GM20000 (cell line): ENCODE measurements around the gene DAGLB.

ENCODE experiments used
- DNase-seq: peaks from one replicate; pipeline ENCODE4 v3.0.0; 2012; ENCODE audit warnings: low spot score
- TF ChIP-seq, protein P1 (sequence below): IDR thresholded peaks from 2 replicates; pipeline ENCODE4 v1.5.1; 2012; ENCODE audit warnings: mild to moderate bottlenecking, control low read depth; ENCODE audit errors: extremely low read depth, missing control alignments

DAGLB gene

GRCh38 chr7:6413637-6414036 lies 34.1 kb downstream of the DAGLB start:
- no peak for DNase-seq
- TF ChIP-seq, protein P1, sequence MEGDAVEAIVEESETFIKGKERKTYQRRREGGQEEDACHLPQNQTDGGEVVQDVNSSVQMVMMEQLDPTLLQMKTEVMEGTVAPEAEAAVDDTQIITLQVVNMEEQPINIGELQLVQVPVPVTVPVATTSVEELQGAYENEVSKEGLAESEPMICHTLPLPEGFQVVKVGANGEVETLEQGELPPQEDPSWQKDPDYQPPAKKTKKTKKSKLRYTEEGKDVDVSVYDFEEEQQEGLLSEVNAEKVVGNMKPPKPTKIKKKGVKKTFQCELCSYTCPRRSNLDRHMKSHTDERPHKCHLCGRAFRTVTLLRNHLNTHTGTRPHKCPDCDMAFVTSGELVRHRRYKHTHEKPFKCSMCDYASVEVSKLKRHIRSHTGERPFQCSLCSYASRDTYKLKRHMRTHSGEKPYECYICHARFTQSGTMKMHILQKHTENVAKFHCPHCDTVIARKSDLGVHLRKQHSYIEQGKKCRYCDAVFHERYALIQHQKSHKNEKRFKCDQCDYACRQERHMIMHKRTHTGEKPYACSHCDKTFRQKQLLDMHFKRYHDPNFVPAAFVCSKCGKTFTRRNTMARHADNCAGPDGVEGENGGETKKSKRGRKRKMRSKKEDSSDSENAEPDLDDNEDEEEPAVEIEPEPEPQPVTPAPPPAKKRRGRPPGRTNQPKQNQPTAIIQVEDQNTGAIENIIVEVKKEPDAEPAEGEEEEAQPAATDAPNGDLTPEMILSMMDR, result no peak

DNA sequence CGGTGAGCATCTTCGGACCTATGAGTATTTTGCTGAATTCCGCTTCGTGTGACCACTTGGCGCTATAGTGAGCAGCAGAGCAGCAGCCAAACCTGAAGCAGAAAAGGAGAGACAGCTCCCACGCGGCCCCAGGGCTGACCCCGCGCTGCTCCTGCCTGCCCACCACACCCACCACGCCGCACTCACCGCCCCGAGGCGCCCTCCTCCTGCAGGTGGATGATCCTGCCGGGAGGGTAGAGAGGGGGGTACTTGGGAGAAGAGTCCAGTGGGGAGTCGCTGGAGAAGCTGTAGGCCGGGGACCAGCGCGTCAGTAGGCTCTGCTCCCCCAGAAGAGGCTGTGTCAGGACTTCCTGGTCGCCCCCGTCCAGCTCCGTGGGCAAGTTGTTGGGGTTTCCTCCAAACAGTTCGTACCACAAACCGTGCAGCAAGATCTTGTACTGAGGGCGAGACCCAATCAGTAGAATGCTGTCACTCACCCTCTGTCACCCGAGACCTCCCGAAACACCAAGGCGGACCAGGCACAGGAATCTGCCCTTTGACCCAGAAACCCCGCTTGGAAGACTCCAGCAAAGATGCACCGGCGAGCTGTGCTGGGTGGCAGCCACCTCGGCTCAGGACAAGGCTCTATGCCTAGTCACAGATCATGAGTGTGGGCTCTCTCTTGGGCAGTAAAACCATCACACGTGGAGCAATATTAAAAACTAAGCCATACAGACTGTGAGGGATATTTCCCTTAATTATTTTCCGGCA lies 37.6 kb downstream of the DAGLB start:
- TF ChIP-seq, protein P1, result no peak
- no peak for DNase-seq

GRCh38 chr7:6409091-6409490 lies 38.7 kb downstream of the DAGLB start:
- no peak for DNase-seq
- TF ChIP-seq, protein P1, result no peak

- no peak for DNase-seq
- TF ChIP-seq, protein P1, result no peak
Observed at GRCh38 chr7:6407434-6407833, 40.3 kb downstream of the DAGLB start.

DNA sequence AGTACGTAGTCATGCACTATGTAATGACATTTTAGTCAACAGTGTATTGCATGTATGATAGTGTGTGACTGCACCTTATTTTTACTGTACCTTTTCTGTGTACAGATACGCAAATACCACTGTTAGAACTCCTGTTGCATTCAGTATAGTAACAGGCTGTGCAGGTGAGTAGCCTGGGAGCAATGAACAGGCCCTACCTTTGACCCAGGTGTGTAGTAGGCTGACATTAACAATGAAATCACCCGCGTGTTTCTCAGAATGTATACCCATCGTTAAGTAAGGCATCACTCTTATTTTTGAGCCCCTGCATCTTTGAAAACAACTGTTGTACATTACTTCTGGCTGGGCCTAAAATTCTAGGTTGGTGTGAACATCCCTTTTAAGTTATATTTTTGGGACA lies 41.6 kb downstream of the DAGLB start:
- DNase-seq, result no peak

GRCh38 chr7:6403907-6404306 lies 43.8 kb downstream of the DAGLB start:
- TF ChIP-seq, protein P1, result no peak
- no peak for DNase-seq

More for the DNA sequence above, 41.6 kb downstream of the DAGLB start:
- TF ChIP-seq, protein P1, result no peak

- TF ChIP-seq, protein P1, result no peak
- no peak for DNase-seq
Observed at GRCh38 chr7:6402741-6403140, 45.0 kb downstream of the DAGLB start.
